Gastrocnemius medialis (tissue), 4 donors: ENCODE data around the gene GALNT7.

ENCODE experiments used
- POLR2A ChIP-seq, 2 donors: fragments of 450-650 bp; IDR thresholded peaks; one replicate each; pipeline ENCODE4 v1.6.1; 2017; ENCODE audit warnings: antibody characterized with exemption in 2 of 2, mild to moderate bottlenecking in 2 of 2, moderate library complexity in 2 of 2
- TF ChIP-seq, protein P1 (sequence below), 5 experiments: fragments of 450-650 bp in 3 of 5; fragments of 200-600 bp in 2 of 5; sonication (generic) in 2 of 5; IDR thresholded peaks in 4 of 5; conservative IDR thresholded peaks in 1 of 5; 1 replicate in 4 of 5; 2 replicates in 1 of 5; pipeline ENCODE4 v1.5.1; 2016 to 2019; ENCODE audit warnings: antibody characterized with exemption in 5 of 5, mild to moderate bottlenecking in 3 of 5, moderate library complexity in 3 of 5

DNA sequence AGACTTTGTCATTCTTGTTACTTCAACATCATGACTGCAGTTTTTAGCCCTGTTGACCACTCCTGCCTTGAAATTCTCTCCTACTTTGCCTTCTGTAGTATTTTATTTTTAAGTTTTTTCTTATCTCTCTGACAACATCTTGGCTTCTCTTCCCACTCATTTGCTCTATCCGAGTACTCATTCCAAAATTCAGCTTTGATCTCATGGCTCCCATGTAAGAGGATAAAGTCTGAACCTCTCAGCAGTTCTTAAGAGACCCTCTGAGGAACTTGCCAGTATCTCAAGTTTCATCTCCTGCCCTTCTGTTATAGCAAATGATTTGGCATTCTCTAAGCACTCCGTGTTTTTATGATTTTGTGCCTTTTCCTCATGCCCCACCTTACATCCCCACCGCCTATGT is 67.7 kb downstream of the GALNT7 start:
- TF ChIP-seq, protein P1, sequence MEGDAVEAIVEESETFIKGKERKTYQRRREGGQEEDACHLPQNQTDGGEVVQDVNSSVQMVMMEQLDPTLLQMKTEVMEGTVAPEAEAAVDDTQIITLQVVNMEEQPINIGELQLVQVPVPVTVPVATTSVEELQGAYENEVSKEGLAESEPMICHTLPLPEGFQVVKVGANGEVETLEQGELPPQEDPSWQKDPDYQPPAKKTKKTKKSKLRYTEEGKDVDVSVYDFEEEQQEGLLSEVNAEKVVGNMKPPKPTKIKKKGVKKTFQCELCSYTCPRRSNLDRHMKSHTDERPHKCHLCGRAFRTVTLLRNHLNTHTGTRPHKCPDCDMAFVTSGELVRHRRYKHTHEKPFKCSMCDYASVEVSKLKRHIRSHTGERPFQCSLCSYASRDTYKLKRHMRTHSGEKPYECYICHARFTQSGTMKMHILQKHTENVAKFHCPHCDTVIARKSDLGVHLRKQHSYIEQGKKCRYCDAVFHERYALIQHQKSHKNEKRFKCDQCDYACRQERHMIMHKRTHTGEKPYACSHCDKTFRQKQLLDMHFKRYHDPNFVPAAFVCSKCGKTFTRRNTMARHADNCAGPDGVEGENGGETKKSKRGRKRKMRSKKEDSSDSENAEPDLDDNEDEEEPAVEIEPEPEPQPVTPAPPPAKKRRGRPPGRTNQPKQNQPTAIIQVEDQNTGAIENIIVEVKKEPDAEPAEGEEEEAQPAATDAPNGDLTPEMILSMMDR (IDR thresholded peaks at IDR 0.05 in 4 of 5, conservative IDR thresholded peaks at IDR 0.05 in 1 of 5), result no peak
- TF ChIP-seq POLR2A (IDR thresholded peaks at IDR 0.05), result no peak
